GM21390 (cell line): ENCODE results near the gene CRYZ.
"Not testable (repeated sequence)": the region's sequence is repeated elsewhere in the genome, so short reads cannot be mapped to it uniquely, and the experiment has no call there.

Source experiments
- ATAC-seq: cut with Tn5 transposase; IDR thresholded peaks from one replicate; pipeline ENCODE4 v1.9.1; 2021; ENCODE audit not compliant: unreplicated experiment

Gene CRYZ

DNA sequence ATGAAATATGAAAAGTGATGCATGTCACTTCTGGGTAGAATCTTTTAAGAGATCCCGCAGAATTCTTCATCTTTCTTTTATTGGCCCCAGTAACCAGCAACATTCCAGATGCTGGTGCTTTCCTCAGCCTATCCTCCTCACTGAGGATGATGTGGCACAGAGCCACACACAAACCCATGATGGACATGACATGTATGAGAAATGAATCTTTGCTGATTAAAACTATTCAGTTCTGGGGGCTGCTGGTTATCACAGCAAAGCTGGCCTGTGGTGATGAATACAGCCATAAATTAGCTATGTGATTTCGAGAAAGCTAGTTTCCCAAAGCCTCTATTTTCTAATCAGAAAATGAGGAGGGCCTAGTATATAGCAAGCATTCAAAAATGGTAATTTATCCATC, 51.0 kb downstream of the CRYZ start:
- ATAC-seq = no peak

DNA sequence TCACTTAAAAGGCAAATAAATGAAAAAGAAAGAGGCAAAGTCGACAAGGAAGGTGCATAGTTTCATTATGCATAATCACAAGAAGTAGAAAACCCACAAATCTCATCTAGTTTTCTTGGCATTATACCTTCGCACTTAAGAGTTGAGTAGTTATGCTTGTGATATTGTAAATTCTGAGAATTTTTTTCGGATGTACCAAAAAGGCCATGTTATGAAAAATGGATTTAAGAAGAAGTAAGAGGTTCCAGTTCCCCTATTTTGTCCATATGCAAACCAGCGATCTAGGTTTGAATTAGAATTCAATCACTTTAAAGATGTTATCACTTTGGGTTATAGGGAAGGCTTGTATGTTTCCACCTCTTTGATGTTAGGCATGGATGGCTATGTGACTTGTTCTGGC, 51.4 kb downstream of the CRYZ start:
- peak; percentile 90 for ATAC-seq

DNA sequence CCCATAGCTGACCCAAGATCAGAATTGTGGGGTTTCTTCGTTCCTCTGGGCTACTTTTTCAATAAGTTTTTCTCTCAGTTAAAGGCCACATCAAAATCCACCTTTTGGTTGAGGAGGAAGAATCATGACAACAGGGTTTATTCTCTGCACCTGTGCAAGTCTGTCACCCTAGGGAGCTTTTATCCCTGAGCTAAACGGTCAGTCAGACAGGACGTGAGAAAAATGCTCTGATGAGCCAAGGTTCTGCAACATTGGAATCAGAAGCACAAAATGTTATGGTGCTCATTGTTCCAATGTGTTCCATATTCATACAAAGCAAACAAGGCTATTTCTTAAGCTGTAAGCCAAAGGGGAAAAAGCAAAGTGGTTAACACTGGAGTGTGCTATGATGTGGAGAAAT, 51.8 kb downstream of the CRYZ start:
- peak; percentile 39 for ATAC-seq

DNA sequence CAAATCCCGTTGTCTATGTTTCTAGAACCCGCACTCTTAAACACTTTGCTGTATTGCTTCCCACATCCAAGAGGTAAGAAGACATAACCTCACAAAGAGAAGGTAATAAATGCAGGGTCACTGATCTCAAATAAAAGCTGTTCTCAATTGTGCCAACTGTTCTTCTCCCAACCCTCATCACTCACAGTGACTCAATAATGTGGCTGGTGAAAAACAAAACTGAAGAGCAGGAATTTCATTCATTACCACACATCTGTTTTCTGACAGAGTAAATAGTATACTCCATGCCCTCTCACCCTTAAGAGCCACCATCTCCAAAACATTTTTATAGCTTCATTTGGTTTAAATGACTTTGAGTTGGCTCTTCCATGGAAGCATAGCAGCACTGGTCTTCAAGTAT, 53.0 kb downstream of the CRYZ start:
- ATAC-seq = no peak

DNA sequence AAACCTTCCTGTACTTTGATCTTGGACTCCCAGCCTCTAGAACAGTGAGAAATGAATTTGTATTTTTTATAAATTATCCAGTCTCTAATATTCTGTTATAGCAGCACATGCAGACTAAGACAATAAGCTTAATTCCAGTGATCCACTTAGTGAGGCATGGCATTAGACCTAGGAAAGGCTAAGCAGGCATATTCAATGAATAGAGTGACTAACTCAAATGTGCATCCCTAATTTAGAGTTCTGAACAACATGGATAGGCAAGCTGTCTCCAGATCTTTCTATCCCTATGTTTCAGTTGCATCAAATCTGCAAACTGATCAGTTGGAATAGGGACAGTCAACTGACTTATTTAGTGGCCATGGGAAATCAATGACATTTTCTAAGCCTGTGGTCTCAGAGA, 54.9 kb downstream of the CRYZ start:
- no peak for ATAC-seq

- peak; percentile 48 for ATAC-seq
Measured at GRCh38 chr1:74674278-74675048, 58.4 kb downstream of the CRYZ start.

- ATAC-seq = peak; percentile 54
Measured at GRCh38 chr1:74673351-74674111, 59.3 kb downstream of the CRYZ start, which contains the start of gene ERICH3. ERICH3 (minus strand) TSS chr1:74673792; CDS start chr1:74673519, 273 bp downstream.

DNA sequence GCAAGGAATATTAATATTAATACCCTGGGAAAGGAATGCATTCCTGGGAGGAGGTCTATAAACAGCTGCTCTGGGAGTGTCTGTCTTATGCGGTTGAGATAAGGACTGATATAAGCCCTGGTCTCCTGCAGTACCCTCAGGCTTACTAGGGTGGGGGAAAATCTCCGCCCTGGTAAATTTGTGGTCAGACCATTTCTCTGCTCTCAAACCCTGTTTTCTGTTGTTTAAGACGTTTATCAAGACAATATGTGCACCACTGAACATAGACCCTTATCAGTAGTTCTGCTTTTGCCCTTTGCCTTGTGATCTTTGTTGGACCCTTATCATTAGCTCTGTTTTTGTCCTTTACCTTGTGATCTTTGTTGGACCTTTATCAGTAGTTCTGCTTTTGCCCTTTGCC, 62.0 kb downstream of the CRYZ start:
- not testable (repeated sequence) for ATAC-seq
